ENCODE measurements around the gene CHCHD5.
"Not testable (repeated sequence)": the region's sequence is repeated elsewhere in the genome, so short reads cannot be mapped to it uniquely, and the experiment has no call there.

Gene CHCHD5, protein sequence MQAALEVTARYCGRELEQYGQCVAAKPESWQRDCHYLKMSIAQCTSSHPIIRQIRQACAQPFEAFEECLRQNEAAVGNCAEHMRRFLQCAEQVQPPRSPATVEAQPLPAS

DNA sequence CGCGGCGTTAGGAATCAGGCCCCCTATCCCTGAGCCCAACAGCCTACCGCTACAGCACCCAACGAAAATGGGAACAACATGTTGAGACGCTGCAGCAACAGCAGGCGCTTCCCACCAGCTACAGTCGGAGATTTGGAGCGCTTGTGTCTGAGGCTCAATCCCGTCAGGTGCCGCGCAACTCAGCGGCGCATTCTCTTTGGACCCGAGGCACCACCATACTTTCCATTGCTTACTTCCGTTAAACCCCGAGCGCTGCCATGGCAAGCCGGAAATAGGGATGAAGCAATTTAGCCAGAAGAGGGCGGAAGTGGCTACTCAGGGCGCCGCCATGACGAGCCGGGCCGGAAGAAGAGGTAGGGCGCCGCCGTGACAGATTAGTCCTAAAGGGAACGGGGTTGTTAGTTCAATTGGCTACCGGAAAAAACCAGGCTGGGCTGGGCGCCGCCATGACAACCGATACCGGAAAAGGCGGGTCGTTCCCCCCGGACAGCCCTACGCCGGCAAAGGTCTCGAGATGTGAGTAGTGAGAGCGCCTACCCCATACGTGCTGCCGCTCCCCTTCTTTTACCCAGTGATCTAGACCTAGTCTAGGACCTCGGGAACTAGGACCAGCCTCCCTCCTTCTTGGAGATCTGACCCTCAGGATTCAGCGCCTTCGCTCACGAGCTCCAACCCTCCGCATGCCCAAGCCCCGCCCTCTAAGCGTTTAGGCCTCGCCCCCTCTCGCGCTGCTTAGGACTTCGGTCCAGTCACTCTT is at the start of gene CHCHD5:
TSS of gene CHCHD5 (plus strand) at position 476 of the 757 bp plus-strand sequence. CDS start at position 515, 39 bp downstream.
- no peaks in the 10 kb centered on the region for H3K27me3 ChIP-seq (ENCODE audit: control insufficient read depth in 1 of 2, insufficient read depth in 2 of 2, low read length in 2 of 2)
- H3K4me3 ChIP-seq (ENCODE audit: low read depth in 1 of 2, low read length in 2 of 2), result peak within 1 kb of the TSS; percentile 63 to 89
- H3K27ac ChIP-seq (ENCODE audit: low read depth, low read length), result peak within 1 kb of the TSS; percentile 90
- peaks cover 23% of the 10 kb centered on the region for H3K4me1 ChIP-seq (ENCODE audit: insufficient read depth, low read length)
- peak within 1 kb of the TSS; percentile 75 for H3K9ac ChIP-seq (ENCODE audit: low read length)
- peaks cover 13% of the 10 kb centered on the region for H3K36me3 ChIP-seq (ENCODE audit: insufficient read depth, low read length)
- no peaks in the 10 kb centered on the region for H3K9me3 ChIP-seq (ENCODE audit: low read length)

DNA sequence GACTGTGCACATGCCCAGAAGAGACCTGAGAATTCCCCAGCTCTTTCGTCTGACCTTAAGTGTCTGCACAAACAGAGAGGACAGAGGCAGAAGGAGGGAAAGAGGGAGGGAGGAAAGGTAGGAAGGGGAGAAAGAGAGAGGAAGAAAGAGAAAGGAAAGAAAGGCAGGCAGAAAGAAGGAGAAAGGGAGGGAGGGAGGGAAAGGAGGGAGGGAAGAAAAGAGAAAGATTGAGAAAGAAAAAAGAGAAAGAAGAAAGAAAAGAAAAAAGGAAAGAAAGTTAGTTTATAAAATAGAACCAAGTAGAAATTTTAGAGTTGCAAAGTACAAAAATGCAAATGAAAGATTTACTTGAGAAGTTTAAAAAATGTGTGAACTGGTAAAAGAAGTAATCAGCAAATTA is 49.6 kb upstream of the CHCHD5 start:
- Histone ChIP-seq H3K27me3 (ENCODE audit: control insufficient read depth in 1 of 2, insufficient read depth in 2 of 2, low read length in 2 of 2) (no peaks in the 10 kb centered on the region), H3K27ac (ENCODE audit: low read depth, low read length) (no peak overlapping the region), H3K9ac (ENCODE audit: low read length) (no peak overlapping the region), H3K4me1 (ENCODE audit: insufficient read depth, low read length) (no peaks in the 10 kb centered on the region), H3K9me3 (ENCODE audit: low read length) (no peaks in the 10 kb centered on the region), H3K36me3 (ENCODE audit: insufficient read depth, low read length) (peaks cover 18% of the 10 kb centered on the region), H3K4me3 (ENCODE audit: low read depth in 1 of 2, low read length in 2 of 2) (no peak overlapping the region)

DNA sequence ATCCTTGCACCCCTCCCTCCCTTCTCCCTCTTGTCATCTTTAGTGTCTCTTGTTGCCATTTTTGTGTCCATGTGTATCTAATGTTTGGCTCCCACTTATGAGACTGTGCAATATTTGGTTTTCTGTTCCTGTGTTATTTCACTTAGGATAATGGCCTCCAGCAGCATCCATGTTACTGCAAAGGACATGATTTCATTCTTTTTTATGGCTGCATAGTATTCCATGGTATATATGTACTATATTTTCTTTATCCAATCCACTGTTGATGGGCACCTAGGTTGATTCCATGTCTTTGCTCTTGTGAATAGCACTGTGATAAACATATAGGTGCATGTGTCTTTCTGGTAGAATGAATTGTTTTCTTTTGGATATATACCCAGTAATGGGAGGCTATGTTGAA is 47.7 kb upstream of the CHCHD5 start:
- peaks cover 10% of the 10 kb centered on the region for H3K36me3 ChIP-seq (ENCODE audit: insufficient read depth, low read length)
- not testable (repeated sequence) for H3K4me1 ChIP-seq (ENCODE audit: insufficient read depth, low read length); H3K9me3 ChIP-seq (ENCODE audit: low read length); H3K27me3 ChIP-seq (ENCODE audit: control insufficient read depth in 1 of 2, insufficient read depth in 2 of 2, low read length in 2 of 2); H3K4me3 ChIP-seq (ENCODE audit: low read depth in 1 of 2, low read length in 2 of 2); H3K9ac ChIP-seq (ENCODE audit: low read length); H3K27ac ChIP-seq (ENCODE audit: low read depth, low read length)

DNA sequence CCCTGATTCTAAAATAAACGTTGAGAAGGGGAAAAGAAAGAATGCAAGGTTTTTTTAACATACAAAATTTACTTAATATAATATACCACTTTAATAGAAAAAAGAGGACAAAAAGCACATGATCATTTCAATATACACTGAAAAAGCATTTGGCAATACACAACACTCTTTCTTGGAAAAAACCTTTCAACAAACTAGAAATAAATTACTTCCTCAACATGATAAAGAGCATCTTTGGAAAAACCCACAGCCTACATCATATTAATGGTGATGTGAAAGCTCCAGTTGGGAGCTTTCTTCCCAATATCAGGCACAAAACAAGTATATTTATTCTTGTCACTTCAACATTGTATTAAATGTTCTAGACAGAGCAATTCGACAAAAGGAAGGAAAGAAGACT is 45.1 kb upstream of the CHCHD5 start:
- Histone ChIP-seq H3K4me1 (ENCODE audit: insufficient read depth, low read length) (peaks cover 20% of the 10 kb centered on the region), H3K9ac (ENCODE audit: low read length) (no peak overlapping the region), H3K9me3 (ENCODE audit: low read length) (no peaks in the 10 kb centered on the region), H3K36me3 (ENCODE audit: insufficient read depth, low read length) (no peaks in the 10 kb centered on the region), H3K27ac (ENCODE audit: low read depth, low read length) (no peak overlapping the region), H3K27me3 (ENCODE audit: control insufficient read depth in 1 of 2, insufficient read depth in 2 of 2, low read length in 2 of 2) (no peaks in the 10 kb centered on the region), H3K4me3 (ENCODE audit: low read depth in 1 of 2, low read length in 2 of 2) (no peak overlapping the region)

DNA sequence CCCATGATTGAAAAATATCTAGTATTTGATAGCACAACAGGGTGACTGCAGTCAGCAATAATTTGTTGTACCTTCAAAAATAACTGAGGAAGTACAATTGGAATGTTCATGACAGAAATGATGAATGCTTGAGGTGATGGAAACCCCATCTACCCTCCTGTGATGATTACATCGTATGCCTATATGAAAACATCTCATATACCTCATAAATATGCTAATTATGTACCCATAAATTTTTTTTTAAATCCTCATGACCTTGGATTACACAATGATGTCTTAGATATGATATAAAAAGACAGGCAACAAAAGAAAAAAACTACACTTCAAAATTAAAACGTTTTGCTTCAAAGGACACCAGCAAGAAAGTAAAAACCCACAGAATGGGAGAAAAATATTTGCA is 43.5 kb upstream of the CHCHD5 start:
- Histone ChIP-seq H3K36me3 (ENCODE audit: insufficient read depth, low read length) (no peaks in the 10 kb centered on the region), H3K9ac (ENCODE audit: low read length) (no peak overlapping the region), H3K9me3 (ENCODE audit: low read length) (no peaks in the 10 kb centered on the region), H3K4me1 (ENCODE audit: insufficient read depth, low read length) (peaks cover 20% of the 10 kb centered on the region), H3K27ac (ENCODE audit: low read depth, low read length) (peak overlapping the region; percentile 77), H3K27me3 (ENCODE audit: control insufficient read depth in 1 of 2, insufficient read depth in 2 of 2, low read length in 2 of 2) (no peaks in the 10 kb centered on the region), H3K4me3 (ENCODE audit: low read depth in 1 of 2, low read length in 2 of 2) (peak overlapping the region in 1 of 2 donors; percentile 96)

DNA sequence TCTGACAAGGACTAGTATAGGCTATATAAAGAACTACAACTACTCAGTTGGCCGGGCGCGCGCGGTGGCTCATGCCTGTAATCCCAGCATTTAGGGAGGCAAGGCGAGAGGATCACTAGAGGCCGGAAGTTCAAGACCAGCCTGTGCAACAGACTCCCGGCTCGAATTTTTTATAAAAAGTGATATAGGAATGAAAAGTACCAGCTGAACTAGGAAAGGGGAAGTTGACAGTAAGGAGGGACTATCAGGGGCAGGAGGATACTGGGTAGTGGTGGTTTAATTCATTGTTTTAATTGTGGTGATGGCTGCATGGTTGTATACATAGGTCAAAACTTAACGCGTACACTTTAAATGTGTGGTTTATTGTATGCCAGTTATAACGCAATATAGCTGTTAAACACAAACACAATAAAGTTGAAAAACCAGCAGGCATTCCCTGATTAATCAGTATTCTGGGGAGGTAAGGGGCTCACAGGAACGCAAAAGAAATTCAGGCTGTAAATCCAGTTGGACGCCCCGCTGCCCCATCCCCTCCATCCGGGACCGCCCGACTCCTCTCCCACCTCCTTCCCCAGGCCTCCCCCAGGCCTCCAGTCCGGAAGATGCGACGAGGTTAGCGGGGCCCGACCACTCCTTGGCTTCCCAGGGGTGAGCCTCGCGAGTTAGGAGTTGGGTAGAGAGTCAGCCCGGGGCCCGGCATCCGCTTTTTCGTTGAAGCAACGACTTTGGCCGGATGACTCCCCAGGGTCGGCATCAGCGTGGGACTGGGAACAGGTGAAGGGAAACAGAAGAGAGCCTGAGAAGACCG is 42.9 kb upstream of the CHCHD5 start:
- Histone ChIP-seq H3K4me3 (ENCODE audit: low read depth in 1 of 2, low read length in 2 of 2) (peak overlapping the region; percentile 83 to 96), H3K27me3 (ENCODE audit: control insufficient read depth in 1 of 2, insufficient read depth in 2 of 2, low read length in 2 of 2) (no peaks in the 10 kb centered on the region), H3K9ac (ENCODE audit: low read length) (peak overlapping the region; percentile 66), H3K9me3 (ENCODE audit: low read length) (no peaks in the 10 kb centered on the region), H3K4me1 (ENCODE audit: insufficient read depth, low read length) (peaks cover 20% of the 10 kb centered on the region), H3K27ac (ENCODE audit: low read depth, low read length) (peak overlapping the region; percentile 77), H3K36me3 (ENCODE audit: insufficient read depth, low read length) (no peaks in the 10 kb centered on the region)

DNA sequence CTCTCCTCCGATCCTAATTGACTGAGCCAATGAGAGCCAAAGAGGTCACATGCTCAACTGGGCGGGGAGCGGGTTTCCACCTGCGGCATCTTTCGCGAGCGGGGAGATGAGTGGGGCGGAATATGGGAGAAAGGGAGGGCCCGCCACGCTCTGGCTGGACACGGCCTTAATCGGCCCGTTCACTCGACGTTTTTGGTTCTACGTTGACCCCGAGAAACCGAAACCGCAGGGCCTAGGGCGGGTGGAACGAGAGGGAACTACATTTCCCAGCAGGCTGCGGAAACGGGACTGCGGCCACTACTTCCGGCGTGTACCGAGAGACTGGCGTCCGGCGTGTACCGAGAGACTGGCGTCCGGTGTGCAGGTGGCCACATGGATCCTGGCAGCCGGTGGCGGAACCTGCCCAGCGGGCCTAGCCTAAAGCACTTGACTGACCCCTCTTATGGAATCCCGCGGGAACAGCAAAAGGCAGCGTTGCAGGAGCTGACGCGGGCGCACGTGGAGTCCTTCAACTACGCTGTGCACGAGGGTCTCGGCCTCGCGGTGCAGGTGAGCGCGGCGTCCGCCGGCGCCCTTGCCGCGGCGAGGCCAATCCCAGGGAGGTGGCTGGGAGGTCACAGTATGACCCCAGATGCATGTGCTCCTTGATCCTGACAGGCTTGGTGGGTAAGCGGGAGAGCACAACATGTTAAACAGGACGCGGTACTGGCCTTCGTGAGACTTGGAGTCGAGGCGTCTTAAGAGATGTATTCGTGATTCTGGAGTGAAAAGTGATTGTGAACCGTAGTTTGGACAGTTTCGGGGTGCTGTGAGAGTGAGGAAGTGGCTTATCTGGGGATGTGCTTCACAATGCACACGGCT is 42.1 kb upstream of the CHCHD5 start, which contains the start of gene POLR1B:
TSS of gene POLR1B (plus strand) at position 343 of the 861 bp plus-strand sequence. CDS start at position 373, 30 bp downstream.
- peaks cover 20% of the 10 kb centered on the region for H3K4me1 ChIP-seq (ENCODE audit: insufficient read depth, low read length)
- no peaks in the 10 kb centered on the region for H3K27me3 ChIP-seq (ENCODE audit: control insufficient read depth in 1 of 2, insufficient read depth in 2 of 2, low read length in 2 of 2)
- H3K36me3 ChIP-seq (ENCODE audit: insufficient read depth, low read length), result peaks cover 3% of the 10 kb centered on the region

DNA sequence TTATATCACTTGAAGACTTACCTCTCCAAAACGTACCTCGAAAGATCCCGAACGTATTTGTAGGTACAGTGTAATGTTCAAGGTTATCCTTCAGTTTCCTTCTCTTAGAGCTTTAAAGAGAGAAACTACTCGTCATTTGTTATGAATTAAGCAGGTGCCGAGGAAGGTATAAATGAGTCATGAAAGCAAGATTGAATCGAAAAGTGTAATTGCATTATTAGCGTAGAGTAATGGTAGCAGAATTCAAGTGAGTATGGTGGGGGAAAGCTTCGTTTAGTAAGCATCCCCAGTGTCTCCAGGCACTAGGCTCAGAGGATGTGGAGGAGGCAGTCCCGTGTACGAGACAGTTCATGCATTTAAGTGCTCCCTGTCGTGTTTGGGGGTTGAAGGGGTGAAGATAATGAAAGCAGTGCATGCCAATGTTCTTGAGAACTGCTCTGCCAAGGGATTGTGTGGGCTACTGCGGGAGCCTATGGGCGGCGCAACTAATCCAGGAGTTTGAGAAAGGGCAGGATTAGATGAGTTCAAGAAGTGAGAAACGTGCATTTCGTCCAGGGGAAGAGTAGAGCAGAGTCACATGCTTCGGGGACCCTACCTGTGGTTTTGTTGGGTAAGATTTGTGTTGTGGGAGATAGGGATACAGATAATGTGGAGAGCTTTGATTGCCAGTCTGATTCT is 41.3 kb upstream of the CHCHD5 start:
- Histone ChIP-seq H3K36me3 (ENCODE audit: insufficient read depth, low read length) (peaks cover 10% of the 10 kb centered on the region), H3K27ac (ENCODE audit: low read depth, low read length) (no peak overlapping the region), H3K9ac (ENCODE audit: low read length) (peak overlapping the region; percentile 66), H3K9me3 (ENCODE audit: low read length) (no peaks in the 10 kb centered on the region), H3K27me3 (ENCODE audit: control insufficient read depth in 1 of 2, insufficient read depth in 2 of 2, low read length in 2 of 2) (no peaks in the 10 kb centered on the region), H3K4me3 (ENCODE audit: low read depth in 1 of 2, low read length in 2 of 2) (peak overlapping the region; percentile 83 to 96), H3K4me1 (ENCODE audit: insufficient read depth, low read length) (peaks cover 20% of the 10 kb centered on the region)

More for the DNA sequence above, 42.1 kb upstream of the CHCHD5 start, which contains the start of gene POLR1B:
- Histone ChIP-seq H3K27ac (ENCODE audit: low read depth, low read length) (peak within 1 kb of the TSS; percentile 77), H3K9me3 (ENCODE audit: low read length) (no peaks in the 10 kb centered on the region), H3K9ac (ENCODE audit: low read length) (peak within 1 kb of the TSS; percentile 66), H3K4me3 (ENCODE audit: low read depth in 1 of 2, low read length in 2 of 2) (peak within 1 kb of the TSS; percentile 83 to 96)

DNA sequence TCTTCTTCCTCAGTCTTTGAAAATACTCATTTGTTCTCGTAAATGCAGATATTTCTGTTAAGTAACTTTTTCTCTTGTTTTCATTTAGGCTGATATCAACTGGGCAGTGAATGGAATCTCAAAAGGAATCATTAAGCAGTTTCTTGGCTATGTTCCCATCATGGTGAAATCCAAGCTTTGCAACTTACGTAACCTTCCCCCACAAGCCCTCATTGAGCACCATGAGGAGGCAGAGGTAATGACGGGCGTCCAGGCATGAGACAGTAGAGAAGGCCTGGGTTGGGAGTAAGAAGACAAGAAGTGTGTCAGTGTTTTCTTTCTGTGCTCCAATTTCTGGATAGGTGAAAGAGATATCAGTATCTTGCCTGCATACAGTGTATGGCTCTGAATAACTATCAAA is 37.1 kb upstream of the CHCHD5 start:
- peaks cover 12% of the 10 kb centered on the region for H3K4me1 ChIP-seq (ENCODE audit: insufficient read depth, low read length)
- H3K27me3 ChIP-seq (ENCODE audit: control insufficient read depth in 1 of 2, insufficient read depth in 2 of 2, low read length in 2 of 2), result no peaks in the 10 kb centered on the region
- no peak overlapping the region for H3K27ac ChIP-seq (ENCODE audit: low read depth, low read length)
- no peak overlapping the region for H3K9ac ChIP-seq (ENCODE audit: low read length)
- H3K9me3 ChIP-seq (ENCODE audit: low read length), result no peaks in the 10 kb centered on the region
- H3K36me3 ChIP-seq (ENCODE audit: insufficient read depth, low read length), result peaks cover 23% of the 10 kb centered on the region
- no peak overlapping the region for H3K4me3 ChIP-seq (ENCODE audit: low read depth in 1 of 2, low read length in 2 of 2)

DNA sequence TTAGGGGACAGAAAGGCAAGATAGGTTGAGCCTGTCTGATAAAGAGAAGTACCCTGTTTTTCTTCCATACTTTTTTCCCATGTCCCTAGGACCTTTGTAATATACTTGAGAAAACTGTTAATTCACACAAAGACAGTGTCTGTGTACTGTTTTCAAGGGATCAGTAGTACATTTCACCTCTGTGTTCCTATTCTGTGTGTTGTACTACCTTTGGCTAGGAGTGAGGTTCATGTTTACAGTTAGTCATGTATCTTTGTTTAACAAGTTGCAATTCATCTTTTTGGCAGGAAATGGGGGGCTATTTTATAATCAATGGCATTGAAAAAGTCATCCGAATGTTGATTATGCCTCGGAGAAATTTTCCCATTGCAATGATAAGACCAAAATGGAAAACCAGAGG is 35.4 kb upstream of the CHCHD5 start:
- H3K27ac ChIP-seq (ENCODE audit: low read depth, low read length), result no peak overlapping the region
- H3K4me3 ChIP-seq (ENCODE audit: low read depth in 1 of 2, low read length in 2 of 2), result no peak overlapping the region
- no peaks in the 10 kb centered on the region for H3K9me3 ChIP-seq (ENCODE audit: low read length)
- peaks cover 37% of the 10 kb centered on the region for H3K36me3 ChIP-seq (ENCODE audit: insufficient read depth, low read length)
- H3K27me3 ChIP-seq (ENCODE audit: control insufficient read depth in 1 of 2, insufficient read depth in 2 of 2, low read length in 2 of 2), result no peaks in the 10 kb centered on the region
- H3K4me1 ChIP-seq (ENCODE audit: insufficient read depth, low read length), result no peaks in the 10 kb centered on the region
- H3K9ac ChIP-seq (ENCODE audit: low read length), result no peak overlapping the region
